ENCODE data around the gene MRO. TPM values are rescaled to one million over a fixed set of nuclear protein-coding genes. Genes with fewer than 3 reads are reported as not detected.

Gene MRO
- not detected in 2 replicates for total RNA-seq

GRCh38 chr18:50819728-50820378 lies at the start of gene MRO:
TSS of gene MRO (minus strand) at chr18:50820016. CDS start at chr18:50809400, 10,616 bp downstream.

Other genes starting within 250 kb of the MRO start
- 51.6 and 53.7 TPM in 2 replicates for gene ME2, start 59.1 kb upstream of the MRO start, total RNA-seq
- 3.6 and 5.1 TPM in 2 replicates for gene ELAC1, start 148.0 kb upstream of the MRO start, total RNA-seq
- gene SMAD4, start 210.2 kb upstream of the MRO start, total RNA-seq: 54.5 and 62.8 TPM in 2 replicates

All from endothelial cell of coronary artery (primary cell).